Neural cell (in vitro differentiated cells): ENCODE measurements around the gene NRCAM. TPM values are rescaled to one million over a fixed set of nuclear protein-coding genes. Genes with fewer than 3 reads are reported as not detected.

Experiments used
- H2AFZ ChIP-seq: fragments of 200-600, 300-800 bp; sonication (generic), shearing (Covaris generic); 2 replicates; pipeline ENCODE4 v1.6.0; 2014; ENCODE audit warnings: low read depth, mild to moderate bottlenecking, antibody characterized with exemption, low read length, moderate library complexity
- H3F3A ChIP-seq: fragments of 200-600 bp; shearing (Covaris generic); 2 replicates; pipeline ENCODE4 v1.6.1; 2016; ENCODE audit warnings: mild to moderate bottlenecking, moderate library complexity, mixed read lengths, antibody characterized with exemption, low read length; ENCODE audit not compliant: insufficient read depth, poor library complexity, severe bottlenecking
- H3K27ac ChIP-seq: fragments of 200-600, 300-800 bp; sonication (generic), shearing (Covaris generic); 2 replicates; pipeline ENCODE4 v1.5.1; 2014; ENCODE audit warnings: mild to moderate bottlenecking, low read length, moderate library complexity
- H3K27me3 ChIP-seq: fragments of 300-800, 200-600 bp; sonication (generic), shearing (Covaris generic); 2 replicates; pipeline ENCODE4 v1.6.0; 2014; ENCODE audit warnings: mild to moderate bottlenecking, low read depth, low read length, moderate library complexity; ENCODE audit not compliant: insufficient read depth
- H3K36me3 ChIP-seq: fragments of 300-800, 200-600 bp; sonication (generic), shearing (Covaris generic); 2 replicates; pipeline ENCODE4 v1.5.1; 2014; ENCODE audit warnings: mild to moderate bottlenecking, antibody characterized with exemption, low read length, moderate library complexity; ENCODE audit not compliant: insufficient read depth
- H3K4me2 ChIP-seq: fragments of 300-800, 200-600 bp; sonication (generic), shearing (Covaris generic); 2 replicates; pipeline ENCODE4 v1.6.0; 2014; ENCODE audit warnings: mild to moderate bottlenecking, low read length
- H3K4me3 ChIP-seq: fragments of 300-800, 200-600 bp; sonication (generic), shearing (Covaris generic); 2 replicates; pipeline ENCODE4 v1.5.1; 2014; ENCODE audit warnings: mild to moderate bottlenecking, low read length, moderate library complexity
- H3K79me2 ChIP-seq: fragments of 200-600 bp; shearing (Covaris generic); replicated peaks from 2 replicates; pipeline ENCODE4 v1.6.0; 2014; ENCODE audit warnings: mild to moderate bottlenecking, low read length, moderate library complexity; ENCODE audit not compliant: insufficient read depth
- H3K9ac ChIP-seq: fragments of 300-800, 200-600 bp; sonication (generic), shearing (Covaris generic); 2 replicates; pipeline ENCODE4 v1.6.1; 2016; ENCODE audit warnings: mild to moderate bottlenecking, low read length, mixed read lengths
- H3K9me2 ChIP-seq: fragments of 200-600 bp; shearing (Covaris generic); 2 replicates; pipeline ENCODE4 v1.6.1; 2016; ENCODE audit warnings: mild to moderate bottlenecking, low read length, mixed read lengths; ENCODE audit not compliant: insufficient read depth
- H3K9me3 ChIP-seq: fragments of 200-600, 300-800 bp; sonication (generic), shearing (Covaris generic); 2 replicates; pipeline ENCODE4 v1.6.1; 2016; ENCODE audit warnings: mild to moderate bottlenecking, mixed run types, low read length, moderate library complexity, mixed read lengths
- H4K20me1 ChIP-seq: fragments of 200-600 bp; shearing (Covaris generic); 2 replicates; pipeline ENCODE4 v1.6.1; 2016; ENCODE audit warnings: mild to moderate bottlenecking, mixed run types; ENCODE audit not compliant: insufficient read depth
- EP300 ChIP-seq: fragments of 450-650 bp; conservative IDR thresholded peaks from 2 replicates; pipeline ENCODE4 v1.6.1; 2014; ENCODE audit warnings: antibody characterized with exemption, mild to moderate bottlenecking, moderate library complexity; ENCODE audit not compliant: poor library complexity, severe bottlenecking
- EZH2 ChIP-seq: fragments of 200-600, 300-800 bp; shearing (Covaris generic), sonication (generic); IDR thresholded peaks from 2 replicates; pipeline ENCODE4 v1.6.1; 2014; ENCODE audit warnings: antibody characterized with exemption, low read length, borderline replicate concordance, mild to moderate bottlenecking; ENCODE audit not compliant: insufficient read depth, poor library complexity, severe bottlenecking
- MXI1 ChIP-seq: fragments of 450-650 bp; conservative IDR thresholded peaks from 2 replicates; pipeline ENCODE4 v1.6.1; 2014; ENCODE audit warnings: antibody characterized with exemption, mild to moderate bottlenecking; ENCODE audit not compliant: poor library complexity, severe bottlenecking
- POLR2AphosphoS5 ChIP-seq: IDR thresholded peaks from 2 replicates; pipeline ENCODE4 v1.6.1; 2012
- RAD21 ChIP-seq: fragments of 450-650 bp; conservative IDR thresholded peaks from 2 replicates; pipeline ENCODE4 v1.6.1; 2014; ENCODE audit warnings: antibody characterized with exemption, mild to moderate bottlenecking, moderate library complexity
- REST ChIP-seq: IDR thresholded peaks from 2 replicates; pipeline ENCODE4 v1.6.1; 2012; ENCODE audit warnings: borderline replicate concordance
- SMC3 ChIP-seq: fragments of 450-650 bp; conservative IDR thresholded peaks from 2 replicates; pipeline ENCODE4 v1.6.1; 2014; ENCODE audit warnings: antibody characterized with exemption, mild to moderate bottlenecking, moderate library complexity; ENCODE audit not compliant: poor library complexity
- TAF1 ChIP-seq: IDR thresholded peaks from 2 replicates; pipeline ENCODE4 v1.6.1; 2012; ENCODE audit warnings: low read depth
- polyA plus RNA-seq: library from polyadenylated mRNA; depleted of rRNA; stranded (reverse); fragments of >200 nt; gene quantifications from 2 replicates; pipeline ENCODE4 v1.2.3, GENCODE V29; 2014
- TF ChIP-seq, protein P1 (sequence below): fragments of 450-650 bp; IDR thresholded peaks from 2 replicates; pipeline ENCODE4 v1.5.1; 2014; ENCODE audit warnings: antibody characterized with exemption, mild to moderate bottlenecking, moderate library complexity; ENCODE audit not compliant: poor library complexity, severe bottlenecking

Gene NRCAM
- polyA plus RNA-seq, 1 donor from 2014 or later: 90.9 TPM

GRCh38 chr7:108181073-108181985 is 274.9 kb downstream of the NRCAM start:
- H3K27ac ChIP-seq: no peak overlapping the region
- no peak overlapping the region for H3K4me2 ChIP-seq
- H3K9me2 ChIP-seq: no peaks in the 10 kb centered on the region
- no peaks in the 10 kb centered on the region for H3K36me3 ChIP-seq
- no peak overlapping the region for H2AFZ ChIP-seq
- no peaks in the 10 kb centered on the region for H3F3A ChIP-seq
- TF ChIP-seq EZH2 (no peak), RAD21 (peak; percentile 90), POLR2AphosphoS5 (no peak), SMC3 (peak; percentile 89)
- TF ChIP-seq, protein P1, sequence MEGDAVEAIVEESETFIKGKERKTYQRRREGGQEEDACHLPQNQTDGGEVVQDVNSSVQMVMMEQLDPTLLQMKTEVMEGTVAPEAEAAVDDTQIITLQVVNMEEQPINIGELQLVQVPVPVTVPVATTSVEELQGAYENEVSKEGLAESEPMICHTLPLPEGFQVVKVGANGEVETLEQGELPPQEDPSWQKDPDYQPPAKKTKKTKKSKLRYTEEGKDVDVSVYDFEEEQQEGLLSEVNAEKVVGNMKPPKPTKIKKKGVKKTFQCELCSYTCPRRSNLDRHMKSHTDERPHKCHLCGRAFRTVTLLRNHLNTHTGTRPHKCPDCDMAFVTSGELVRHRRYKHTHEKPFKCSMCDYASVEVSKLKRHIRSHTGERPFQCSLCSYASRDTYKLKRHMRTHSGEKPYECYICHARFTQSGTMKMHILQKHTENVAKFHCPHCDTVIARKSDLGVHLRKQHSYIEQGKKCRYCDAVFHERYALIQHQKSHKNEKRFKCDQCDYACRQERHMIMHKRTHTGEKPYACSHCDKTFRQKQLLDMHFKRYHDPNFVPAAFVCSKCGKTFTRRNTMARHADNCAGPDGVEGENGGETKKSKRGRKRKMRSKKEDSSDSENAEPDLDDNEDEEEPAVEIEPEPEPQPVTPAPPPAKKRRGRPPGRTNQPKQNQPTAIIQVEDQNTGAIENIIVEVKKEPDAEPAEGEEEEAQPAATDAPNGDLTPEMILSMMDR: peak; percentile 89
- no peak overlapping the region for H3K4me3 ChIP-seq
- H3K27me3 ChIP-seq: no peaks in the 10 kb centered on the region
- no peaks in the 10 kb centered on the region for H4K20me1 ChIP-seq
- no peaks in the 10 kb centered on the region for H3K9me3 ChIP-seq
- H3K9ac ChIP-seq: no peak overlapping the region
- no peaks in the 10 kb centered on the region for H3K79me2 ChIP-seq

DNA sequence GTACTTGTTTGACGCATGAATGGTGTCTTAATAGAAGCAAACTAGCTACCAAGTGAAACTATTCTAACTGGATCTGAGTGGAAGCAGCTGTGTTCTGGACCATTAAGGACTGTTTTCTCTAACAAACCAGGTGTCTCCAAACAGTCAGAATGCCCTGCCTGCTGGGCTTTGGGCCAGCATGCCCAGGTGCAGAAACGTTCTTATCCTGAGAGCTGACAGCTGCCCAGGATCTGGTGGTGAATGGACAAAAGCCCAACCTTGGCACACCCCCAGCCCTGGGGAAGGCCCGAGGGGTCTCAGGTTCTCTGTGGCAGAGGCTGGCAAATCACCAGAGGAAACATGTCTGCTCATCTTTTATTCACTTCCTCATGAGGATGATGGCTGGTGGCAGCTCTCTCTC is 277.8 kb downstream of the NRCAM start:
- TF ChIP-seq MXI1 (no peak), SMC3 (no peak), EZH2 (no peak), TAF1 (no peak)
- Histone ChIP-seq H3F3A (no peaks in the 10 kb centered on the region), H3K4me3 (no peak overlapping the region), H3K27ac (no peak overlapping the region), H3K79me2 (no peaks in the 10 kb centered on the region), H2AFZ (no peak overlapping the region), H3K9ac (no peak overlapping the region), H3K9me3 (no peaks in the 10 kb centered on the region), H3K27me3 (no peaks in the 10 kb centered on the region), H3K4me2 (no peak overlapping the region), H4K20me1 (no peaks in the 10 kb centered on the region), H3K9me2 (no peaks in the 10 kb centered on the region), H3K36me3 (no peaks in the 10 kb centered on the region)

DNA sequence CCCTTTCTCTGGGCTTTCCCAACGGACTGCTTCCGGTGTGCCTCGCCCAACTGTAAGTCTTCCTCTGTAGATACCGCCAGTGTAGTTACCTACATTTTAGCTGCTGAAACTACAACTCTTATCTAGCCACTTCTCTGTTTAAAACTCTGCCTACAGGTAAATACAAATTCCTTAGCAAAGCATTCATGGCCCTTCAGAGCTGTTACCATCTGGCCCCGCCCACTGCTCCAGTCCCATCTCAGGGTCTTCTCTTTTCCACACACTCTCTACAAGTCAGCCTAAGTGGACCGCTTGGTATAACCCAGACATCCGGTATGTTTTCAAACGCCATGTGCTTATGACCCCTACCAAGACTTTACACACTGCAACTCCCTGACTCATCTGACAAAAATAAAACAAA is 285.1 kb downstream of the NRCAM start:
- Histone ChIP-seq H3K9me2 (no peaks in the 10 kb centered on the region), H3K4me3 (no peak overlapping the region), H3K27me3 (no peaks in the 10 kb centered on the region), H4K20me1 (no peaks in the 10 kb centered on the region), H3K9ac (no peak overlapping the region), H3K36me3 (no peaks in the 10 kb centered on the region), H3K4me2 (no peak overlapping the region), H3K9me3 (no peaks in the 10 kb centered on the region), H2AFZ (no peak overlapping the region), H3K79me2 (no peaks in the 10 kb centered on the region), H3F3A (no peaks in the 10 kb centered on the region), H3K27ac (no peak overlapping the region)
- TF ChIP-seq REST (no peak), POLR2AphosphoS5 (no peak), EZH2 (no peak), EP300 (no peak)
